GM12865 (cell line): ENCODE data around the gene TTLL7.

Experiments
- DNase-seq: peaks from one replicate; pipeline ENCODE4 v3.0.0; 2010; ENCODE audit warnings: low read depth
- H3K4me3 ChIP-seq: 2 replicates; pipeline ENCODE4 v1.5.1; 2011; ENCODE audit warnings: mild to moderate bottlenecking, low read depth, low read length, control low read depth
- TF ChIP-seq, protein P1 (sequence below): IDR thresholded peaks from 2 replicates; pipeline ENCODE4 v1.5.1; 2011; ENCODE audit warnings: low read length, control low read depth, low read depth, inconsistent platforms; ENCODE audit not compliant: insufficient read depth; ENCODE audit errors: missing control alignments

The TTLL7 gene

DNA sequence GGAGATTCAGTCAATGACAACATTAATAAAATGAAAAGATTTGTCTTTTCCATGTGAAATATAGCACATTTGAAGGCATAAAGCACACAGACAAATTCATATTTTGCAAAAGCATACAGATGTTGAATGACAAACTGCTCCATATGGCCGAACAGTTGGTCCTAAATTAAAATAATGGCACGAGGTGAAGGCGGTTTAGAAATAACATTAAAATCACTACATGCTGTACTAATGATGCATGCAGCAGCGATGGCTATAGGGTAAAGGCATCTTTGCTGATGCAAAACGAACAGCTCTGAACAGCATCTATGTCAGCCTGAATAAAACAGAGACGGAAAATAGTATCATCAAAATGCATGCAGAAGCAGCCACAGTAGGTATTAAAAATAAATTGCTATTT is 102.6 kb downstream of the TTLL7 start:
- no peak overlapping the region for H3K4me3 ChIP-seq
- DNase-seq, result no peak
- TF ChIP-seq, protein P1, sequence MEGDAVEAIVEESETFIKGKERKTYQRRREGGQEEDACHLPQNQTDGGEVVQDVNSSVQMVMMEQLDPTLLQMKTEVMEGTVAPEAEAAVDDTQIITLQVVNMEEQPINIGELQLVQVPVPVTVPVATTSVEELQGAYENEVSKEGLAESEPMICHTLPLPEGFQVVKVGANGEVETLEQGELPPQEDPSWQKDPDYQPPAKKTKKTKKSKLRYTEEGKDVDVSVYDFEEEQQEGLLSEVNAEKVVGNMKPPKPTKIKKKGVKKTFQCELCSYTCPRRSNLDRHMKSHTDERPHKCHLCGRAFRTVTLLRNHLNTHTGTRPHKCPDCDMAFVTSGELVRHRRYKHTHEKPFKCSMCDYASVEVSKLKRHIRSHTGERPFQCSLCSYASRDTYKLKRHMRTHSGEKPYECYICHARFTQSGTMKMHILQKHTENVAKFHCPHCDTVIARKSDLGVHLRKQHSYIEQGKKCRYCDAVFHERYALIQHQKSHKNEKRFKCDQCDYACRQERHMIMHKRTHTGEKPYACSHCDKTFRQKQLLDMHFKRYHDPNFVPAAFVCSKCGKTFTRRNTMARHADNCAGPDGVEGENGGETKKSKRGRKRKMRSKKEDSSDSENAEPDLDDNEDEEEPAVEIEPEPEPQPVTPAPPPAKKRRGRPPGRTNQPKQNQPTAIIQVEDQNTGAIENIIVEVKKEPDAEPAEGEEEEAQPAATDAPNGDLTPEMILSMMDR, result no peak

DNA sequence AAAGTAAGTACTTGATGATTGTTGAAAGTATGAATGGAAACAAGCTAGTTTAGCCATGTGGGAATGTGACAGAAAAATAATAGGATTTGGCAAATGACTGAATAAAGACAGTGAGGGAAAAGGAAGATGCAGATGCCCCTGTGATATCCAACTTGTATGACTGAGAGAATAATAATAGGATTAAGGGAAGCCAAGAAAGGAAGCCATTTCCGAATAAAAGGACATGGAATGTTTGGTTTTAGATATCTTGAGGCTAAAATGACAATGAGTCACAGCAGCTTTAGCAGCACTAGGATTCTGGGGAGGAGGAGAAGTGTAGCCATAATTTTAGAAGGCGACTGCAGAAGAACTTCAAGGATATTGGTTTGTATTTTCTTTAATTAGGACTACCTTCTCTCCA is 109.2 kb downstream of the TTLL7 start:
- H3K4me3 ChIP-seq, result no peak overlapping the region
- TF ChIP-seq, protein P1, result no peak
- no peak for DNase-seq

DNA sequence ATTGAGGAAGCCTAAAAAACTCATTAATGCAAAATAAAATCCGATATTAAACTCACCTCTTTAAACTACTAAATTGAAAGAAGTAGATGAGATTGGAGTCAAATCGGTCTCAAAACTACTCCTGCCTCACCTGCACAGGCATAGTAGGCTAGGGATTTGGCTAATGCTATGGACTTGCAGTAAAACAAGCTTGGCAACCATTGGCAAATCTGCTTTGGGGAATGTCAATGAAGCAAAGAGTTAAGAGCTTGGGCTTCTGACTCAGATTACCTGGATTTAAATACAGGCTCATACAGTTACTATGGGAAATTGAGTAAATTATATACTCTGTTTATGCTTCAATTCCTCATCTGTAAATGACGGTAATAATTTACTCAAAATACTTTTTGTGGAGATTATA is 111.4 kb downstream of the TTLL7 start:
- TF ChIP-seq, protein P1, result no peak
- no peak overlapping the region for H3K4me3 ChIP-seq
- no peak for DNase-seq

DNA sequence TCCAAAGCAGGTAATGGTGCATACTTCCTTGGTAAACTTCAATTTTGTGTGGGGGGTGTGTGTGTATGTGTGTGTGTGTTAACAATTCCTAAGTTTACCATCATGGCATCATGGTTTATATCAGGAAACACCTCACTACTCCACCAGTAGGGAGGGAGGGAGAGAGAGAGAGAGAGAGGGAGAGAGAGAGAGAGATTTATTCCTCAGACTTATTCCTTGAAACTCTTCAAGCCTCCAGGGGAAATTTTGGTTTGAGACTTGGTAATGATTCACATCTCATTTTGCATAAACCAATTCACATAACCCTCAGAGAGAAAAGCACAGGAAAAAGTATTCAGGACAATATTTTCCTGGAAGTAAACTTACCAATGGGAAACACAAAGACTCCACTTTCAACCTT is 115.0 kb downstream of the TTLL7 start:
- TF ChIP-seq, protein P1, result no peak
- H3K4me3 ChIP-seq, result no peak overlapping the region
- DNase-seq, result no peak

DNA sequence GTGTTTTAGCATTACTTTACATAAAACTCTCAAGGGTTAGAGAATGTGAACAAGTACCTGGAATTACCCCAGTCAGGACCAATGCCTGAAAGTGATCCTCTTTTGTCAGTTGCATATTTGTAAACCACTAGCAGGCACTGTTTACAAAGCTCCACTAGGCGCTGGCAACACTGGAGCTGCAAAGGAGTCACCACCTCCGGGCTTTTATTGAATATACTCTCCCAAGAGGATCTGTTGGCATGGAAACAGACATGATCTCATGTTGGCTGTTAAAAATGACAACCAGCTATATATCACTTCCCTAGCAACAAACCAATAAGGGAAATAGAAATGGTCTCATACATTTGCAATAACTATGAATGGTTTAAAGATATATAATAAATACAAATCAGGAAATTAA is 116.0 kb downstream of the TTLL7 start:
- DNase-seq, result peak; percentile 42
- TF ChIP-seq, protein P1, result peak; percentile 10
- H3K4me3 ChIP-seq, result no peak overlapping the region

DNA sequence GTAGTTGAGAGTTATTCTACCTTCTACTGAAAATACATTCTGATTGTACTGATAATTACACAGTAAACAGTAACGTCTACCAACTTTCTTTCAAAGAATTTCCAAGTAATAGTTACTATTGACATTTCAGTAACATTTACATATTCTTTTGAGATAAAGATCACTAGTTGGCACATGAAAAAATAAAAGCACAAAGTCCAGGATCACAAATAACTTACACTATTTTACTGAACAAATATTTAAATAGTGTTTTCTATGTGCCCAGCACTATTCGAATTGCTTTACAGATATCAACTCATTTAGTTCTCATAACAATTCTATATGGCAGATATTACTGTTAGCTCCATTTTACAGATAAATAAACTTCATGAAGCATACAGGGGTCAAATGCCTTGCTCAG is 126.4 kb downstream of the TTLL7 start:
- DNase-seq, result no peak
- no peak overlapping the region for H3K4me3 ChIP-seq
- TF ChIP-seq, protein P1, result no peak

DNA sequence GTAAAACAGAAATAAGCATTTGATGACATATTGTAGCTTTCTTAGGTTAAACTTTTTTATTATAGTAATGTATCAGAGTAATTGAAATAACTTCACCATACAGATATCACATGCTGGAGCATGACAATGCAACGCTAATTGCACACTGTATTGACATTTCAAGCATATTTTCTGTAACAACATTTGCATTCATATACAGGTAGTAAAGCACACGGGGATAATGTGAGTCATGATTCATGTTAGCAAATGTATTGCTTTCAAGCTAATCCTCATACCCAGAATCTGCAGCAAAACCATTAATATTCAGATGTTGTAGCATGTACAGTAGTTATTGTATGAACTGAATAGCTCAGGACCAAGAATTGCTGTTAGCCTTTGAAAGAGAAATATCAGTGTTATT is 133.9 kb downstream of the TTLL7 start:
- no peak overlapping the region for H3K4me3 ChIP-seq
- DNase-seq, result no peak

More for the DNA sequence above, 133.9 kb downstream of the TTLL7 start:
- TF ChIP-seq, protein P1, result no peak
